COLO668 (cell line): ENCODE results near the gene SNX11.

Experiments used
- DNase-seq: peaks from one replicate; lab custom pipeline; 2025; ENCODE audit not compliant: unreplicated experiment; lab: John Stamatoyannopoulos, UW

Gene SNX11

DNA sequence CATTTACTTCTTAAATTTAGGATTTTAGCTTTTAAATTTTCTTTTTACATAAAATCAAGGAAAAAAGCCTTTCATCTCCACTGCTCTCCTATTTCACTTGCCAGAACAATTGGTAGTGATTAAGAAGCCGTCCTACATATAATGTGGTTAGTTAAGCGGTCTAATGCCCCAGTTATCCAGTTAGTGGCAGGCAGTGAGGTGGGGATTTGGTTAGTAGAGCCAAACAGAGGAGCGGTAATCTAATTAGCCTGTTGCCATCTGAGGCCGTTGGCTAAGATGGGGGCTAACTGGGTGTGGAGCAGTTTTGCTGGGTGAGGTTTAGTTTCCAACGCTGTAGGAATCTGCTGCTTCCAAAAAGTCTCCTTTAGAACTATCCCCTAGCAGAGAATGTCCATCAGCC is 22.4 kb downstream of the SNX11 start:
- DNase-seq: no peak

DNA sequence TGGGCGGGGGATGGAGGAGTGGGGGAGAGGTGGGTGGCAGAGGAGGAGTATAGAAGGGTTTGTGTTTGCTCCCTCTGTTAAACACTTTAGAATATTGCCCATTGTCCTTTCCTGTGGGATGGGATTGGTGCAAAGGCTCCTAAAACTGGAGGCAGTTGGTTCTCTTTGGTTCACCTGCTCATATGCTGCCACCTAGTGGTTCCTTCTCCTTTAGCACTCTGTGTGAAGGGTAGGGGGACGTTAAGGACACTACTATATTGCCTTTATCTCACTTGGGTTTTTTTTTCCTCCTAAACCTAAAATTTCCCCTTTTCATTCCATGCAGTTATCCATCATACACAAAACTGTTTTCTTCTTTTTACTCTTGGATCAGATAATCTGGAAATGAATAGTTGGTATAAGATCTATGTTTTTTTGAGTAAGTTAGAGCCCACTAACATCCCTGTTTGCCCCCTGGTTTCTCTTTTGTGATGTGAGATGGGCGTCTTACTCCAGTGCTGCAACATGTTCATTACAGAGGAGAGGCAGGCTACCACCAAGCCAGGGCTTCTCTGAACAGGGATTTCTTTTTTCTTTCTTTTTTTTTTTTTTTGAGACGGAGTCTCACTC is 23.8 kb downstream of the SNX11 start:
- peak; percentile 45 for DNase-seq

DNA sequence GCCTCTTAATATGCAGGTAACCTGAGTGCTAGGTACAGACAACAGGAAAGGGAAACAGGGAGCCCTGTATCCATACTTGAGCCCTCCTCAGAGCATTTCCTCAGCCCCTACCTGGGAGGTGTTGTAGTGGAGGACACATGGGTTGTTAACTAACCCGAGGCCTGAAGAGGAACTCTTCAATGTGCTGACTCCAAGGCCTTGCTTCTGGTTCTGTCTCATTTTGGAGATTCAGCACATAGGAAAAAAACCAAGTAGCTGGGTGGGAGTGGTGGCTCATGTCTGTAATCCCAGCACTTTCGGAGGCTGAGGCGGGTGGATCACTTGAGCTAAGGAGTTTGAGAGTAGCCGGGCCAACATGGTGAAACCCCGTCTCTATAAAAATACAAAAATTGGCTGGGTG is 24.8 kb downstream of the SNX11 start:
- no peak for DNase-seq

DNA sequence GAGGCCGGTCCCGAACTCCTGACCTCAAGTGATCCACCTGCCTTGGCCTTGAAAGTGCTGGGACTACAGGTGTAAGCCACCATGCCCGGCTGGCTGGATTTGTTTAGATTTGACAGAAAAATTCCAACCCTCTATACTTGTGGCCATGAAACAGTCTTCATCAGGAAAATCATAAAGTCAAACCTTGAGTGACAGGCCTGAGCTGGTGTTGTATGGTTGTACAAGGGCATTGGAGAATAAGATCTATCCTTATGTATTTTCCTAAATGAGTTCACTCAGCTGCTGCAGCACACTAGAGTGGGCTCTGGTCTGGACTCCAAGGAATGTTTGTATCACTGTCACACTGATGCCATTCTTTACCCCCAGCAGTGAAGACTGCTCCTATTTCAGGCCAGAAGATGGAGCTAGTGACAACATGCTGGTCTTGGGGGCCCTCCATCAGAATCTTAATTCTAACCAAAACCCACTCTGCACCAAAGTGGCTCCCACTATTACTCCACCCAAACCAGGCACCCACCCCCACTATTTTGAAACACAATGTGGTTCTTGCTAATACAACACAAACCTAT is 27.4 kb downstream of the SNX11 start:
- DNase-seq: no peak

DNA sequence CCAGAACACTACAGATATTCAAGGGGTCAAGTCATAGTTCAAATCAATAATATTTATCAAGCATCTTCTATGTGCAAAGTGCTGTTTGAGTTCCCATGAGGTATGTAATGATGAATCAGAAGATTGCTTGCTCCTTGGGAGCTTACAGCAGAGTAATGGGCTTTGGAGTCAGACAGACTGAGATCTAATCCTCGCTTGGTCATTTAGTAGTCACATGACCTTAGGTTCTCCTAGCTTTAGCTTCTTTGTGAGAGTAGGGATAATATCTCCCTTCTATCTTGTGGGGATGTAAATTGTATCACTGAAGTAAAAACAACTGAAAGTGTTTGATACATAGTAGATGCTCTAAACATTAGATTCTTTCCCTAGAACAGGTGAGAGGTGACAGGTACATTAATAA is 30.1 kb downstream of the SNX11 start:
- no peak for DNase-seq

DNA sequence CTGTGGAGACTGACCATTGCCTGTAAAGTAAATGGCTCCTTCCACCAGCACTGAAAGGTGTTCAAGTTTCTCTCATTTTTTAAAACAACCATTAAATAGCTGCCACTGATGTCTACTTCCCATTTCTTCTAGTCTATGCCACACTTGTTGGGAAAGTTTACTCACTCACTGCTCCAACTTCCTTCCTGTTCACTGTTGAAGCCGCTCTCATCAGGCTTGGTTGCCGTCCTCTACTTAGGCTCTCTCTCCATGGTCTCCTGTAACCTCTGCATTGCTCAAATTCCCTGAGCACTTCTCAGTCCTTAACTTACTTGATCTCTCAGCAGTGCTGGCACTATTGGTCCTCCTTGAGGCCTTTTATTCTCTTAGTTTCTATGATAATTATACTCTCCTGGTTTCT is 32.4 kb downstream of the SNX11 start:
- DNase-seq: no peak

DNA sequence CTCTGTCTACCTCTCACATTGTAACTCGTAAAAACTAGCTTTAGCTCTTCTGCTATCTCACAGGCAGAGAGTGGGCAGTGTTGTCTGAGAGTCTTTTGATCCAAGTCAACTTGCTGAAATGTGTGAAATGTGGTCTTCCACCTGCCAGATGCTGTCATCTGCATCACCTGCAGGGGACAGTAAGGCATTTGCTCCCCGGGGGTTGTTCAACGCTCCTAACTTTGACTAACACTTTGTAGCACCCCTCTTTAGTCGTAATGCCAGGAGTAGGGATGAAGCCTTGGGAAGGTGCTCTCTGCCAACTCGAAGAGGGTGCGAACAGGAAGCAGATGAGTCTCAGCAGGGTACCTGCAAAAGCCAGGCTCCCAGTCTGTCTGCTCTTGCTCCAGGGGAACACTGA is 36.1 kb downstream of the SNX11 start:
- no peak for DNase-seq

DNA sequence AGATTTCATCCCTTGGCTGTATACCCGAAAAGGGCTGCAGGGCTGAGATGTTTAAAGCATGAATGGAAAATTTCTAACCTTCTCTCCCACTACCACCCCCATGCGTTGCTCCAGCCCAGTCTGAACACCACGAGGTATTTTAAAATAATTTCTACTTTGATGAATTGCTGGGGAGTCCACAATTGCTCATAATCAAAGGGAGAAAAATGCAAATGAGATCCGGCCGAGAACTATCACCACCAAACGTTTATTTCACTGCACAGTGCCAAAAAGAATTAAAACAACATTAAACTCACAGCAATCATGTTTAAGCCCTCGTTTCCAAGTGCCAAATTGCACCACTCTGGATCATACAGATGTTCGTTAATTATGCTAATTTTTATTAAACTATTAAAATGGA is 36.7 kb downstream of the SNX11 start:
- DNase-seq: no peak

DNA sequence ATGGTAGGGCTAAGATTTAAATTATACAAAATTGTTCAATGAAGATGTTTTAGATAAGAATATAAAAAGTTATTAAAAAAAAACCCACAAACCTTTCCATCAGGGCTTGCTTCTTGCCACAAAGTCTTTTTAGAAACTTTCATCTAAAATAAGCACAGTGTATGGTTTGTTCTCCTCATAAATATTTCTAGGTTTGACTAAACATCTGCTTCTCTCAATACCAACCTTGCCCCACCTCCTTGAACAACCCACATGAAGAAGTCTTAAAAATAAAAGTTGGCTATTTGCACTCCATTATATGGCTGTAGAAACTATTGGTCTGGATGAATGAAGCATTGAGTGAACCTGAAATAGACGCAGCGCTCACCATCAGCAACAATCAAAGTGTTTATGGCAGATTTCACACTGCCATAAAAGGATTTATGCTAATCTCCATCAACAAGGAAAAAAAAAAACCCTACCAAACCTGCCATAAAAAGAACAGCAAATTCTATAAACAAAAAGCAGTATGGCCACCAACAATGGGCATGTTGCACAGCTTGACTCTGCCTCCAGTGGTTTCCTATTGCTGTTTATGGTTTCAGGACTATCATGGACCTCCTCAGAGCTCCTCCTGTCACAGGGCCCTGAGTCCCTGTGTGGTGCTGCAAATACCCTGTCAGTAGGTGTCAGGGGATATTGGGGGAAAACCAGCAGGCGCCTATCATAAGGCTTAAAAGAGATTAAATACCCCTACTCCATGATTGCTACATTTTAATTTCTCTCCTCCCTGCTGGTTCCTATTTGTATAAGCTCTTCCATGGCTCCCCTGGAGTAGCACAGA is 37.6 kb downstream of the SNX11 start:
- no peak for DNase-seq

DNA sequence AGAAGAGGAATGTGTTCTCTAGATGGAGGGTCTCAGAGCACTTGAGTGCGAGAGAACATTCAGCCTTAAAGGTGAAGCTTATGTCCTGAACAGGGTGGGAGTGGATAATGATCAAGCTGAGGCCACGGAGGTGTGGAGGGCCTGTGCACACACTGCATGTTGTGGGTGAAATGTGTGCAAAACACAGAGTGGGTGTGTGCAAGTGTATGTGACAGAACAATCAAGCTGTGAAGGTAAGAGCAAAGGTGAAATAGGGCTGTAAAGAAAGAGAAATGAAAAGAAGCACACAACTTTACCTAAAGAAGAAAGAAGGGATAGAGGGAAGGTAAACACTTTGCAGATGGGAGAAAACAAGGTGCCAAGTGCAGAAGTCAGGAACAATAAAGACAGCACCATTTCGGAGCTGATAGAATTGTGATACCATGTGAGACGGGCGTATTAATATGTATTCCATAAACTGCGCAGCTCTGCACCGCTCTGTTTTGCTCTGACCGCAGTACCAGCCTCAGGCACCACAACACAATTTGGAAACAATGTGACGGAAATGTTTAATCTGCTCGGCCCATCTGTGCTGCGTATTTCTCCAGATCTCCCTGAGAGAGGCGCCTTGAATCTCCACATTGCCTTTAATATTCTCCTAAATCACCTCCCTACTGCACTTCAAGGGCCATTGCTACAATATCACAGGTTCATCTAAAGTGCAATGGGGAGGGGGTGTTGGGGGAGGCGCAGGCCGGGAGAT is 40.6 kb downstream of the SNX11 start:
- DNase-seq: no peak

DNA sequence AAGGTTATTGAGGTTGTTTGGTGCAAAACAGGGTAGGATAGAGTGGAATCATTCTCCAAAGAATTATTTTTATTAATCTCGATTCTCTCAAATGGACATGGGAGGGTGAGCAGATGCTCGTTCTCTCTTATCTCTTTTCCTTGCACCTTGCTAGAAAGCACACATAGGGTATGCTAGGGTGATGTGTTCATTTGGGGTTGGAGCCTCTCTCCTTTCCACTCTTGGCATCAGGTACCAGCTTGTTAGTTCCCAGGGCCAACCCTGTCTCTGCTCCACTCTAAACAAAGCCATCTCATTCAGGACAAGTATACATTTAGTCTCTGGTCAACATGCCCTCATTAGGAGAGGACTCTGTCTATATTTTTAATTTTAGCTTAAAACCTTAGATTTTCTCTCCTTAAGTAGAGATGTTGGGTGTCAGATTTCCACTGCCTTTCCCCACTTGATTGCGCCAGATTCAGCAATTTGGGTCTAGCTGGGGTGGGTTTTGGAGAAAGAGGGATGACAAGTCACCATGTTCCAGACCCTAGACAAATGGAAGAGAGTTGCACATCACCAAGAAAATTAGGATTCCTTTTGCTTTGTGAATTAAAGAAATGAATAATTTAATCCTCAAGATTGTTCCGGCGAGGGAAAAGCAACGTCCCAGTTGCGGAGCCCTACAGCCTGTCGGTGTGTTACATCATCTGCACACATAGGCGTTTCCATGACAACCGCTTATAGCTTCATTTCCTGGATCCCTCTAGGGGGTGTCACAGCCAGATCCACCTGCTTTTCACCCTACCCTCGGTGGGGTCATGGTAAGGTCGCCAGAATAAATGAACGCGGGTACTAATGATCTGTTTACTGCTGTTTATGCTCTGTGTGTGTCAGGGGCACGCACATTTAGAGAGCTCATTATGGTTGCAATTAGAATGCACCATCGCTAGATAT is 41.6 kb downstream of the SNX11 start:
- no peak for DNase-seq

DNA sequence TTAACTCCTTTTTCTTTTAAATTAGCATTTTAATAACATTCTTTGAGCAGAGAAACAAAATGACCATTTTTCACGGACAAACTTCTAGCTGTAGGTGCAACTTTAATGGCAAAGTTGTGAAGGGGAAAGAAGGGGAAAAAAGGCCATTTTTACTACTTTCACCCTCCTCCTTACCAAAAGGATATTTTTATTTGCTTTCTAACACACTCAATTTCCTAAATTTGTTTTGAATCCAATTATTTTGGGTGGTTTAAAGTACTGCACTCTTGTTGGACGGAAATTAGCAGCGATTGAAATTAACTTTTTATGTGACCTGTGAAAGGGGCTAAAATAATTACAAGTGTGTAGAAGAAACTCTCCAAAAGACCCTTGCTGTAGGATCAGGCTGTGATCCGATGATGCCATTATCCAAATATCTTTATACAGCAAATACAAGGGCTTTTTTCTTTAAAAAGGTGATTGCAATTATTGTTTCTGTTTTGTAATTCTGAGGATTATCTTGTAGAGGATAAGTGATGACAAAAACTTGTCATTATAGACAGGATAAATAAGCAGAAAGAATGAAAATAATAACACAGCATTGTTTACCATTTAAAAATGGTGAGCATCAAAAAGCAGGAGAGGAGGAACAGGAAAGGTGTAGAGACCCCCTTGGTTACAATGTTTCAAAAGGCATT is 42.4 kb downstream of the SNX11 start:
- DNase-seq: no peak

DNA sequence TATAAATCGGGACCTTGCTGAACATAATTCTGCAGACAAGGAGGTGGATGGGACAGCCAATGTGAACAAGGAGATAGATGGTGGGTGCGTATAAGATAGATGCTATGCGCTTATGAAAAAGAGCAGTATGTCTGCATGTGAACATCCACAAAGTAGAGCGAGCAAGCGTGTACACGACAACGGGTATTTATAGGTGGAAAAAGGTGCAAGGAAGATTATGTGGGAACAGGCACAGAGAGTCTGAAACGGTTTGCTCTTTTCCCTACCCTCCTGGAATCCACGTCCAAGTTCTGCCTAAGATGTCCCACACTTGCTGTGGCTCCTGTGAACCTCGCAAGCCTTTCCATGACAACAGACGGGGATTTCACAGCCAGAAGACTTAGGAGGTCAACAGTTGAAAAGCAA is 43.0 kb downstream of the SNX11 start:
- DNase-seq: no peak

DNA sequence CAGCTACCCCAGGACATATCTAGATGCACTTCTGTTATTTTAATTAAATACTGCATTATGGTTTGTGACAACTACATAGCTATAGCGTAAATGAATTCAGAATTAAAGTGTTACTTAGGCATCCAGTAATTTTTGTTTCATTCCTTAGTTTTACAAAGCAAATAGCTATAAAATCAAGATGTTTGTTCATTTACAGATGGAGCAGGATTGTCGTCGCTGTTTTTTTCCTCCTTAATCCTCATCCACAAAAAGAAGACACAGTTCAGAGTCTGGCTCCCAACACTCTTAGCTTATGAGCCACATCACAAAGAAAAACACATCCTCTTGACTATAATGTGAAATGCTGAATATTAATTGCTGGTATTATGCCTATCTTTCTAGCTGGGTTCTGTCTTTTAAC is 43.7 kb downstream of the SNX11 start:
- DNase-seq: no peak

DNA sequence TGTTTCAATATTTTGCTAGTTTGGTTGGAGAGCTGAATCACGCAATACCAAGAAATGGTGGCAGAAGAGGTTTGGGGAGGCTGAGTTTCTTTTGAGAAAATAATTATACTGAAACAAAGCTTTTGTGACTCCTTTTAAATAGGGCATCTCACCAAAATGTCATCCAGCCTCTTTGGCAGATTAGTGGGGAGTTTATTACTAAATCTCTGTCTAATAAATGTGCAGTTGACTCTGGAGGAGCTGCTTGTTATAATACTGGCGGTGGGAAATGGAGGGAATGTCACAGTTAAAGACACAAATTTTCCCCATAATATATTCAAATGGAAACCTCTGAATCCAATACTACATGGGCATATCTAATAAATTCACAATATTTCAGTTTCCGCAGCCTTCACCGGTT is 44.7 kb downstream of the SNX11 start:
- DNase-seq: no peak

DNA sequence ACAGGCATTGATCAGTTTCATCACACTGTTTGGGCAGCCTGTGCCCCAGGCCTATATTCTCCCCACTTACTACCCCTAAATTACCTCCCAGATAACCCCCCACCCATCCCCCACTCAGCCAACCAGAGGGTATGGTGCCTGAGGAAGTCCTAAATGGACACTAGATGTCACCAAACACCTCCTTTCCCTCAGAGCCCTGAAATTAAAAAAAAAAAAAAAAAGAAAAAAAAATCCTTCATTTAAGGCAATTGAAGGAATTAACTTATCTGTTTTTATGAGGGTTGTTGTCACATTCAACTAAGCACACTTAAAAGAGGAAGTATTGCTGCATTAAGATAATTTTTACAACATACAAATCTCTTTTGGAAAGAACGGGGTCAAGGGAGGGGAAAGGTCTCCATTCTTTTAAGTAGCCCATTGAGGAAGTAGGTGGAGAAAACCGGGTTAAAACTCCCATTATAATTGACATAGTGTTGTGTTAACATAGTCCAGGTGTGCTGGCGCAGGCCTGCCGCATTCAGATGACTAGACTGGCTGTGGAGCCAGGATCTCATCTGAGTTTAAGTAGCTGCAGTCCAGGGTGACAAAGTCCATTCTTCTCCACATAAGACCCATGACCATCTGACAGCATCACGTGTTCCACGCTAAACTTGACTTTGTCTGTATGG is 46.3 kb downstream of the SNX11 start:
- peak; percentile 57 for DNase-seq

DNA sequence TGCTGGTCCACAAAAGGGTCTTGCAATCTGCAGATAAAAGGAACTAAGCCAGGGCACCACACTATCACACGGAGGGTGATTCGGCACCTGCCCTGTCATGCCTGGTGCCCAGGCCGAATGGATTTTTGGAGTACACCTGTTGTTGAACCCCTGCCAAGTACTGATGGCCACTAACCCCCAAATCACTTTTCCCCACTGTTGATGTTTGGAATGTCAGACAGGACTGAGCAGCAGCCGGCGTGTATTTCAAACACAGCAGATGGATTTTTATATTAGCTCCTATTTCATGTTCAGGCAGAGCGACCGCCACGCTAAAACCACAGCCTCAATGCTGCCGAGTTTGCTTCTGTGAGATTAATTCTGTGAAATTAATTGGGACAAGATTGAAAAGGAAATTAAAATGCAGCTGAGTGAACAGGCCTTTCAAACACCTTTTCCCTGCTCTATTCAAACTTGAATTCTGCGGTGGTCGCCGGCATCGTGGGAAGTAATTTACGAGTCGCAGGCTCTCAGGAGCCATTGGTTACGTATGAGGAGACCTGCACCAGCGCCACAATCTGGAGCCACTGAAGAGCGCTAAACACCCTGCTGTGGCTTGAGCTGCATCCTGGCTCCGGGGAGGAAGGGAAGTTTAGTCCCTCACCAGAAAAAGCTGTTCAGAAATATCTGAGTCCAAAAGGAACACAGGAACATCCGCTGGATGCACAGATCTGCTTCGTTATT is 48.5 kb downstream of the SNX11 start:
- DNase-seq: peak; percentile 44

DNA sequence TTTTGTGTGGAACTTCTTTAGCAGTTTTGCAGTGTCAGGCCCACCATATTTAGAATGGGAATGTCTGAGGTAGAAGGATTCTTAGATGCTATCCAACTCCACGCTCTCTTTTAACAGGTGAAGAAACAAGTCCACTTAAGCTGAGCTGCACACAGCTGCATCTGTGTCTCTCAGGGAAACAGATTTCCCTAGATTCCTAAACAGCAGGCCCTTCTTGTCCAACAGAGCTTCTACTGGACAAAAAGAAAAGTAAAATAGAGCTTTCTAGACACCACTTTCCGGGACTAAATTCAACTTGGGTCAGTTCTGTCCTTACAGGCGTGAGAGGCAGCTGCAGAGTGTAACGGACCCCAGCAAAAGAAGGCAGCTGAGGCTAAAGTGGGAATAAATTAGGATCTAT is 51.7 kb downstream of the SNX11 start:
- DNase-seq: no peak
